ENCODE results near the gene PLEKHH3.
"Not testable (repeated sequence)": the region's sequence is repeated elsewhere in the genome, so short reads cannot be mapped to it uniquely, and the experiment has no call there.

Gene PLEKHH3

GRCh38 chr17:42670789-42671657 lies 5.8 kb downstream of the PLEKHH3 start:
- no peak for DNase-seq

- no peak for DNase-seq
Measured at GRCh38 chr17:42669977-42670788, 6.6 kb downstream of the PLEKHH3 start.

GRCh38 chr17:42669705-42669976 lies 7.2 kb downstream of the PLEKHH3 start:
- DNase-seq = no peak

GRCh38 chr17:42667088-42667951 lies 9.5 kb downstream of the PLEKHH3 start:
- no peak for DNase-seq

- DNase-seq = not testable (repeated sequence)
Measured at GRCh38 chr17:42666126-42666525, 10.7 kb downstream of the PLEKHH3 start.

GRCh38 chr17:42665581-42666001 lies 11.2 kb downstream of the PLEKHH3 start:
- no peak for DNase-seq

- no peak for DNase-seq
Measured at GRCh38 chr17:42660692-42661345, 16.0 kb downstream of the PLEKHH3 start.

GRCh38 chr17:42659932-42660274 lies 16.9 kb downstream of the PLEKHH3 start:
- DNase-seq = not testable (repeated sequence)

GRCh38 chr17:42659079-42659931 lies 17.5 kb downstream of the PLEKHH3 start, which contains the start of gene TUBG2:
TSS of gene TUBG2 (plus strand) at chr17:42659284. CDS start at chr17:42659504, 220 bp downstream.
- DNase-seq = peak; percentile 94

- no peak for DNase-seq
Measured at GRCh38 chr17:42657824-42658588, 18.8 kb downstream of the PLEKHH3 start.

- DNase-seq = no peak
Measured at GRCh38 chr17:42655528-42655927, 21.3 kb downstream of the PLEKHH3 start.

GRCh38 chr17:42653179-42654124 lies 23.3 kb downstream of the PLEKHH3 start:
- DNase-seq = no peak

GRCh38 chr17:42651392-42651791 lies 25.4 kb downstream of the PLEKHH3 start:
- no peak for DNase-seq

GRCh38 chr17:42647778-42648177 lies 29.0 kb downstream of the PLEKHH3 start:
- DNase-seq = no peak

GRCh38 chr17:42642336-42642735 lies 34.5 kb downstream of the PLEKHH3 start:
- DNase-seq = no peak

GRCh38 chr17:42640121-42640520 lies 36.7 kb downstream of the PLEKHH3 start:
- DNase-seq = no peak

- no peak for DNase-seq
Measured at GRCh38 chr17:42639525-42640113, 37.2 kb downstream of the PLEKHH3 start.

GRCh38 chr17:42632949-42633444 lies 43.8 kb downstream of the PLEKHH3 start:
- no peak for DNase-seq

GRCh38 chr17:42629411-42630009 lies 47.3 kb downstream of the PLEKHH3 start:
- no peak for DNase-seq

Data from COR-L47 (cell line).